GM04504 (cell line): ENCODE results near the gene NPDC1.
"Not testable (repeated sequence)": the region's sequence is repeated elsewhere in the genome, so short reads cannot be mapped to it uniquely, and the experiment has no call there.

Experiments
- DNase-seq: peaks from one replicate; pipeline ENCODE4 v3.0.0-alpha.2; 2012; ENCODE audit warnings: low read depth

NPDC1 gene

DNA sequence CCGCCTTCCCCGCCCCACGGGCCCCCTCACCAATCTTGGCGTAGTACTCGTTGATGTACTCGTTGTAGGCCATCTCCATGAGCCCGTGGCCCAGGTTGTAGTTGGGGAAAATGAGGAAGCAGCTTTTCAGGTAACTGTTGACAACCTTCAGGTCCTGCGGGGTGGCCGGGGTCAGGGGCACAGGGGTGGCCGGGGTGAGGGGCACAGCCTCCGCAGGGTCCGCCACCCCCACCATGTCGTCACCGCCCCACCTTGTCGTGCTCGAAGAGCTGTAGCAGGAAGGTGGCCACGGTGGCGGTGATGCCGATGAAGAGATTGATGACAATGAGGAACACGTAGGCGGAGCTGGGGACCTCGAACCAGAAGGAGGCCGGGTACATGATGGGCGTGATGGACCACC is 34.8 kb downstream of the NPDC1 start:
- DNase-seq: no peak

- no peak for DNase-seq
Measured at GRCh38 chr9:137009938-137010732, 35.8 kb downstream of the NPDC1 start.

DNA sequence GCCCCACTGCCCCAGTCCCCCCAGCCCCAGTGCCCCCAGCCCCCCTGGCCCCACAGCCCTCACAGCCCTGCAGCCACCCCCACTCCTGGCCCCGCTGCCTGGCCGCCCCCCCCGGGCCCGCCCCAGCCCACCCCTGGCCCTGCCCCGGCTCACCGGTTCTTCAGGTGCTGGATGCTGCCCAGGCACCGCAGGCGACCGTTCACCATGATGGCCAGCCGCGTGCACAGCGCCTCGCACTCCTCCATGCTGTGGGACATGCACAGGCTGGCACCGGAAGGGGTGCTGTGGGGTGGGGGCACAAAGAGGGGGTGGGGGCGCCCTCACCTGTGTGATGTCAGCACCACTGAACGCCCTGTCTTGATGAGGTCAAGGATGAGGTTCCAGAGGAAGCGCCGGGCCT is 36.8 kb downstream of the NPDC1 start:
- no peak for DNase-seq

DNA sequence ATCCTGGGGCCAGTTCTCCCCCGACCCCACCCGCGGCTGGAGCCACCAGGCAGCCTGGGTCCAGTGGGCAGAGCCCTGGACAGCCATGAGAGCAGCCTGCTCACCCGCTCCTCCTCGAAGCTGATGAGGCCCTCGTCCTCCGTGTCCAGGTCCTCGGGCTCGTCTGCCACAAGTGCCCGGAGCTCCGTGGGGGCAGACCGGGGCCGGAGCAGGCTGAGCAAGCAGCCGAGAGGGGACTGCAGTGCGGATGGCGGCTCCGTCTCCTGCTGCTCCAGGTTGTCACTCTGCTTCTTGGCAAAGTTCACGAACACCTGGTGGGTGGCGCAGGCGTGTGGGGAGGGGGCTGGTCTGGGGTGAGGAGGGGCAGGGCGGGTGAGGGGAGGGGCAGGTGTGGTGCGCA is 37.7 kb downstream of the NPDC1 start:
- no peak for DNase-seq

DNA sequence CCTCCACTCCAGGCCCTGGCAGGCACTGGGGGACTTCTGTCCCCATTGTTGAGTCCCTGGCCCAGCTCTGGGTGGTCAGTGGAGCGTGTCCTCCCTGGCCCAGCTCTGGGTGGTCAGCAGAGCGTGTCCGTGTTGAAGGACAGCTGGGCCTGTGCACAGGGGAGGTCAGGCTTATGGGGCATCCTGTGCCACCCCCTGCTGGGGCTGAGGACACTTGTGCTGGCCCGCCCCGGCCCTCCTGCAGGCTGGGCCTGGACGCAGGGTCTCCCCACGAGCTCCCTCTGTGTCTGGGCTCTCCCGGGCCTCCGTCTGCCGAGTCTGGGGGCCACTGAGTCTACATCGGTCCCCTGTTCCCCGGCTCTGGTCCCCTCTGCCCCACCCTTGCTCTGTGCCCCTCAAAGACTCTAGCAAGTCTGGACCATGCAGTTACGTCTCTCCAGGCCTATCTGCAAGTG is 38.1 kb downstream of the NPDC1 start:
- DNase-seq: no peak

- no peak for DNase-seq
Measured at GRCh38 chr9:137007108-137007815, 38.7 kb downstream of the NPDC1 start.

DNA sequence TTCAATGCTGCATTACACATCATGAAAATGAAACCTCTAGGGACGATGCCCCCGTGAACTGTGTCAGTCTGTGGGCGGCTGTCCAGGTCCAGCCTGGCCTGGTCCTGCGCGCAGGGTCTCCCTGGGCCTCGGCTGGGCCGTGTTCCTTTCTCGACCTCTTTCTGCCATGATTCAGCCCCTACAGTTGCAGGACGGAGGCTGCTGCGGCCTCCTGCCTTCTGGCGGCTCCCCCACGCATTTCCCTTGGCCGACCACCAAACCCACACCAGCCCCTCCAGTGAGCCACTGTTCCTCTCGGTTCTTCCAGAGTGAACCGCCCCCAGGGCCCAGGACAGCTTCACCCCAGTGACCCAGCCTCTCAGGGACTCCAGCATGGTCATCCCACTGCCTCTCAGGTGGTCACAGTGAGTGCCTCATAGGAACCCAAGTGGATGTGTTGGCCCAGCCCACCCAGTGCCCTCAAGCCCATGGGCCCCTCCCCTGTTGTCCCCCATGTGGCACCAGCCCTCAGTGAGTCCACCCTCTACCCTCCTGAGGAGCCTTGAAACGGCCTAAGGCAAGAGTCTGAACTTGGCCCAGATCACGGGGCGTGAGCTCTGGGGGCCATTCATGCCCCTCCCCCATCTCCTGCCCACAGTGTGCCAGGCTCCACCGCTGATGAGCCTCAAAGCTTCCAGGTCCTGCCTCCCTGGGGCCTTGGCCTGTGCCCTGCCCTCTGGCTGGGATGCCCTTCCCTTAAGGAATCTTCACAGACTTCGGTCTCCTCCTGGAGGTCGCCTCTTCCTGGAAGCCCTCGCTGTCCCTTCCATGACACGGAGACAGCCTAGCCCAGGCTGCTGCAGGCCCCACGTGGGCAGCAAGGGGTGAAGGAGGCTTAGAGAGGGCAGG is 39.6 kb downstream of the NPDC1 start:
- no peak for DNase-seq

GRCh38 chr9:137004285-137004684 is 41.7 kb downstream of the NPDC1 start:
- not testable (repeated sequence) for DNase-seq

DNA sequence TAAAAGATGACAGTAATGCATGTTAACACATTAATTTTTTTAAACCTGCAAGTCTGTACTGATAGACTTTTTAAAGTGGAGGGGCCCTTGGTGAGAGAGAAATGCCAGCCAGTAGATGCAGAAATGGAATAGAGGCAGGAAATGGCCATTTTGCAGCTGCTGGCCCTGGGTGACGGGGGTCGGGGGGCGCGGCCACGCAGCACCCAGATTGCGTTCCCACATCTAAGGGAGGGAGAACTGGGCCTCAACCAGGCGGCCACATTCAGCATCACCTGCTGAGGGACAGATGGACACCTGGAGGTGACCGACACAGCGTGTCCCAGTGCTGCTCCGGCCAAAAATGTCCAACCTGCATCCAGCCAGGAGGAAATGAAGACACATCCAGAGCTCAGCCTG is 43.3 kb downstream of the NPDC1 start:
- no peak for DNase-seq

GRCh38 chr9:137001857-137002645 is 43.9 kb downstream of the NPDC1 start:
- DNase-seq: no peak

- DNase-seq: no peak
Measured at GRCh38 chr9:137000177-137000930, 45.6 kb downstream of the NPDC1 start.

DNA sequence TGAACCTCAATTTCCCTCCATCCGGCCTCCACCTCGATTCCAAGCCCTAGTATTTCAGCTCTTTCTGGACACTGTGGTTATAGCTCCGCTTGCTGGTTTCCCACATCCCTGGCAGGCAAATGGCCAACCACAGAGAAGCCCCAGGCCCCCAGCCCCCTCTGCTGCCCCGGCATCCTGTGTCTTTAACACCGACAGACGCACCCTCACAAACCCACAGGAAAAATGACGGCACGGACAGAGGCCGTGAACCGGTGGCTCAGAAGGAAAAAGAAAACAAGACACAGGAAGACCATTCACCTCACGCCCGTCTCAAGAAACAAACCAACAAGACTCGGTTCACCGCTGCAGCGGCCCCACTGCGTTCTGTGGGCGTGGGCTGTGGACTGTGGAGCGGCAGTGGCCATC is 48.1 kb downstream of the NPDC1 start:
- no peak for DNase-seq

DNA sequence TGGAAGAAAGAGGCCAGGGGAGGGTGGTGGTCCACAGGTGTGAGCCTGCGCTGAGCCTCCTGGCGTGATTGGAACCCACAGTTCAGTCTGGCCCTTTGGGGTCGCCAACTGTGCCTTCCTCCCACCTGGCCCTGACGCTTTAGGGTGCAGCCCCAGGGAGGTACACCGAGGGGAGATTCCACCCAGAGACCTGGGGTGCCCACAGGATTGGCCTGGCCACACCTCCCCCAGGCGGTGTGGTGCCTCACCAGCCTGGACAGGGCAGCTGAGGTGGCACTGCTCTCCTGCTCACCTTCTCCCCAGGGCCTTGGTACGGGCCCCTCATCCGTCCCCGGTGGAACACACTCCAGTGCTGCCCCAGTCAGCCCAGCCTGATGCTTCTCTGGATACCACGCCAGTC is 48.6 kb downstream of the NPDC1 start:
- DNase-seq: no peak

GRCh38 chr9:136996361-136997292 is 49.4 kb downstream of the NPDC1 start, which contains the start of gene CLIC3:
Gene CLIC3 (minus strand): TSS chr9:136996568. CDS start chr9:136996543, 25 bp downstream.
- no peak for DNase-seq

GRCh38 chr9:136995772-136996311 is 50.1 kb downstream of the NPDC1 start:
- no peak for DNase-seq

DNA sequence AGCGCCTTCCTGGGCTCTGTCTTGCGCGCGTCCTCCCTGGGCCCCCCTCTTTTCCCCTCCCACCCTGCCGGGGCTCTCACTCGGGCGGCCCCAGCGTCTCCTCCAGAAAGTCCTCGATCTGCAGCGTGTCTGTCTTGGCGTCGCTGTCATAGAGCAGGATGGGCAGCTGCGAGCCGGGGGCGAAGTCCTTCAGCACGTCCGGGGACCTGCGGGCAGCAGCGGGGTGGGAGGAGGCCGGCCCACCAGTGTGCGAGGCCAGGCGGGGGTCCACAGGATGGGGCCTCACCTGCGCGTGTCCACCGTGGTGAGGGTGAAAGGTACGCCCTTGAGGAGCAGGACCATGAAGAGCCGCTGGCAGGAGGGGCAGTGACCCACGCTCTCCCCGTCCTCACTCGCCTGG is 50.6 kb downstream of the NPDC1 start:
- no peak for DNase-seq

DNA sequence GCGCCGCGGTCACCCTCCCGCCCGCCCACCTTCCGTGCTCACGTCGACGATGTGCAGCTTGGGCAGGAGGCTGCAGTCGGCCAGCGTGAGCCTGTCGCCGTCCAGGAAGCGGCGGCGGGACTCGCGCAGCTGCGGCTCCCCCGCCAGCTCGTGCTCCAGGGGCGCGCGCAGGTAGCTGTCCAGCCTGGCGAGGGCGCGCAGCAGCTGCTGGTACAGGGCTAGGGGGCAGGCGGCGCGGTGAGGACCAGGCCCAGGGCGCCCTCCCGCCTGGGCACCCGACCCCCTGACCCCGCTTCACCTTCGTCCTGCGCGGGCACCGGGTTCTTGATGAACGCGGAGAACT is 51.1 kb downstream of the NPDC1 start:
- DNase-seq: no peak

DNA sequence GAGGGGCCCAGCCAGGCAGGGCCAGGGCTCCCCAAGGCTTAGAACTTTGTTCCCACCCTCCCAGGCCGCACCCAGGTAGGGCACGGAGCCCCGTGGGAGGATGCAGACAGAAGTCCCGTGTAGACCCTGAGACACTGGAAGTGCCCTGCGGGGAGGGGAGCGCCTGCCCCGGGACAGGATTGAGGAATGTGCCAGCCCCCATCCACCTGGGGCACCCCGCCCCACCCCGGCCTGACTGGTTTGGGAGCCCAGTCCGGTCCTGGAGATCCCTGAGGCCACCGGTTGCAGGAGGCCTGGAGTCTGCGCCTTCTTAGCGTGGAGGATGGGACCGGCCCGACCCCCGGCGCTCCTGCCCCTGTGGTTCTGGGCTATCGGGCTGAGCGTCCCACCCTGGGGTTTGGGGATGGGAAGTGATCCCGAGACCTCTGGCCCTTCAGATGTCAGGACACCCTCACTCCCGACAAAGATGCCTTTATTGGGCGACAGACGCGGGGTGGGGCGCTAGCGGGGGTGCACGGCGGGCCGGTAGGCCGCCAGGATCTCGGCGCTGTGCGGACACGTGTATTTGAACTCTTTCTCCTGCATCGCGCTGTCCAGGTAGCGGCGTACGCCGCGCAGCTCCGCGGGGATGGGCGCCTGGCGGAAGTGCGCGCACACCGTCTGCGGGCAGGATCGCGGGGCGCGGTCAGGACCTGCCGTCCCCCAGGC is 51.6 kb downstream of the NPDC1 start:
- no peak for DNase-seq

- DNase-seq: no peak
Measured at GRCh38 chr9:136992819-136993369, 53.1 kb downstream of the NPDC1 start.
